ENCODE measurements around the gene SH2D3C. TPM values are rescaled to one million over a fixed set of nuclear protein-coding genes. Genes with fewer than 3 reads are reported as not detected.
A peak's percentile ranks its signal among the peaks of the same experiment; 100 is the strongest.

Gene SH2D3C
- total RNA-seq, 2 experiments from 2014 or later, result 10.9 to 11.8 TPM

- H3K27ac ChIP-seq (ENCODE audit: low read depth in 1 of 2, low read length in 2 of 2), result peak overlapping the region; percentile 90 to 91
- CTCF ChIA-PET, result interaction anchor here (0.6 to 4.6 kb wide), 7 partner anchors 11 to 139 kb away, joined by 4 to 24 read pairs (median 6); partner anchors contain the start of genes CDK9 and TOR2A
- ATAC-seq (ENCODE audit: poor library complexity) (peak; percentile 80), DNase-seq (peak; percentile 87 to 98 (median 97))
- H3K36me3 ChIP-seq (ENCODE audit: insufficient read depth, low read length), result peaks cover 54% of the 10 kb centered on the region
- Mint-ChIP-seq H3K27me3 (no peaks in the 10 kb centered on the region), H3K4me1 (ENCODE audit: low read depth) (peaks cover 69% of the 10 kb centered on the region), H3K27ac (peak overlapping the region; percentile 97), H3K9me3 (no peaks in the 10 kb centered on the region), H3K36me3 (ENCODE audit: low read depth) (peaks cover 66% of the 10 kb centered on the region), H3K4me3 (peak overlapping the region; percentile 90)
- H3K9me3 ChIP-seq (ENCODE audit: control insufficient read depth in 1 of 2, insufficient read depth in 1 of 2, low read length in 2 of 2), result no peaks in the 10 kb centered on the region
- peak overlapping the region; percentile 69 for H3K4me3 ChIP-seq (ENCODE audit: low read length)
- intact Hi-C loops (cut with DNase I, micrococcal nuclease), result loop anchor here (1.0 kb wide), 4 partner anchors 12 to 202 kb away; partner anchors contain the start of gene TOR2A (in 2 of the 2)
- TF ChIP-seq CTCF (IDR thresholded peaks at IDR 0.05), result no peak
- POLR2A ChIA-PET, result interaction anchor here (0.7 to 3.8 kb wide), 21 partner anchors 8 to 358 kb away, joined by 3 to 45 read pairs (median 3); partner anchors contain the start of genes CDK9, LRSAM1, PTRH1 and RPL12
- no peaks in the 10 kb centered on the region for H3K27me3 ChIP-seq (ENCODE audit: control insufficient read depth in 1 of 2, insufficient read depth in 2 of 2, low read length in 2 of 2)
- H3K4me1 ChIP-seq (ENCODE audit: insufficient read depth, low read length), result peaks cover 86% of the 10 kb centered on the region
These were observed 7.4 kb downstream of the SH2D3C start for GRCh38 chr9:127770905-127771569.

GRCh38 chr9:127770583-127770904, 7.9 kb downstream of the SH2D3C start:
- H3K9me3 Mint-ChIP-seq, result no peaks in the 10 kb centered on the region
- H3K36me3 ChIP-seq (ENCODE audit: insufficient read depth, low read length), result peaks cover 59% of the 10 kb centered on the region
- H3K36me3 Mint-ChIP-seq (ENCODE audit: low read depth), result peaks cover 70% of the 10 kb centered on the region
- no peaks in the 10 kb centered on the region for H3K9me3 ChIP-seq (ENCODE audit: control insufficient read depth in 1 of 2, insufficient read depth in 1 of 2, low read length in 2 of 2)
- peak overlapping the region; percentile 90 to 91 for H3K27ac ChIP-seq (ENCODE audit: low read depth in 1 of 2, low read length in 2 of 2)
- TF ChIP-seq CTCF (IDR thresholded peaks at IDR 0.05), result no peak
- peak overlapping the region; percentile 97 for H3K27ac Mint-ChIP-seq
- peaks cover 73% of the 10 kb centered on the region for H3K4me1 Mint-ChIP-seq (ENCODE audit: low read depth)
- intact Hi-C loops (cut with DNase I, micrococcal nuclease), result no loop called here
- ChIA-PET CTCF (interaction anchor here (0.6 to 4.6 kb wide), 7 partner anchors 15 to 151 kb away, joined by 3 to 24 read pairs (median 6); partner anchors contain the start of genes CDK9 and TOR2A), POLR2A (interaction anchor here (0.7 to 3.8 kb wide), 16 partner anchors 8 to 347 kb away, joined by 3 to 45 read pairs (median 4); partner anchors contain the start of genes CDK9, PTRH1, SH2D3C and ST6GALNAC4)
- peaks cover 84% of the 10 kb centered on the region for H3K4me1 ChIP-seq (ENCODE audit: insufficient read depth, low read length)
- no peaks in the 10 kb centered on the region for H3K27me3 Mint-ChIP-seq
- DNase-seq (no peak), ATAC-seq (ENCODE audit: poor library complexity) (no peak)
- H3K27me3 ChIP-seq (ENCODE audit: control insufficient read depth in 1 of 2, insufficient read depth in 2 of 2, low read length in 2 of 2), result no peaks in the 10 kb centered on the region
- H3K4me3 ChIP-seq (ENCODE audit: low read length), result peak overlapping the region; percentile 69
- peak overlapping the region; percentile 90 for H3K4me3 Mint-ChIP-seq

- H3K27ac Mint-ChIP-seq, result peak overlapping the region; percentile 97
- no peaks in the 10 kb centered on the region for H3K27me3 Mint-ChIP-seq
- intact Hi-C loops (cut with DNase I, micrococcal nuclease), result no loop called here
- peaks cover 63% of the 10 kb centered on the region for H3K36me3 ChIP-seq (ENCODE audit: insufficient read depth, low read length)
- H3K4me3 ChIP-seq (ENCODE audit: low read length), result peak overlapping the region; percentile 69
- peaks cover 75% of the 10 kb centered on the region for H3K36me3 Mint-ChIP-seq (ENCODE audit: low read depth)
- H3K27ac ChIP-seq (ENCODE audit: low read depth in 1 of 2, low read length in 2 of 2), result peak overlapping the region; percentile 90 to 91
- no peak for TF ChIP-seq CTCF (IDR thresholded peaks at IDR 0.05)
- POLR2A ChIA-PET, result interaction anchor here (0.8 to 3.8 kb wide), 9 partner anchors 8 to 295 kb away, joined by 3 to 45 read pairs (median 11); partner anchors contain the start of genes CDK9, SH2D3C, ST6GALNAC4 and ST6GALNAC6
- DNase-seq (peak in 2 of 14 experiments; percentile 43 to 53), ATAC-seq (ENCODE audit: poor library complexity) (no peak)
- peaks cover 78% of the 10 kb centered on the region for H3K4me1 Mint-ChIP-seq (ENCODE audit: low read depth)
- no peaks in the 10 kb centered on the region for H3K27me3 ChIP-seq (ENCODE audit: control insufficient read depth in 1 of 2, insufficient read depth in 2 of 2, low read length in 2 of 2)
- no peaks in the 10 kb centered on the region for H3K9me3 ChIP-seq (ENCODE audit: control insufficient read depth in 1 of 2, insufficient read depth in 1 of 2, low read length in 2 of 2)
- H3K9me3 Mint-ChIP-seq, result no peaks in the 10 kb centered on the region
- CTCF ChIA-PET, result interaction anchor here (0.6 to 4.6 kb wide), 9 partner anchors 9 to 151 kb away, joined by 3 to 24 read pairs (median 4); partner anchors contain the start of genes CDK9 and TOR2A
- H3K4me3 Mint-ChIP-seq, result peak overlapping the region; percentile 90
- peaks cover 83% of the 10 kb centered on the region for H3K4me1 ChIP-seq (ENCODE audit: insufficient read depth, low read length)
These were observed 8.4 kb downstream of the SH2D3C start for GRCh38 chr9:127769929-127770582.

All from CD4-positive, alpha-beta T cell (primary cell).